HL-60 (cell line): ENCODE data around the gene VPS36.
"Not testable (repeated sequence)": the region's sequence is repeated elsewhere in the genome, so short reads cannot be mapped to it uniquely, and the experiment has no call there.

Experiments used
- DNase-seq, 2 experiments: peaks; one replicate each; pipeline ENCODE4 v3.0.0-alpha.2; 2010 to 2020; ENCODE audit warnings: low read depth in 1 of 2, low spot score in 1 of 2
- H3K27ac ChIP-seq: fragments of 250-450 bp; sonication (Bioruptor Pico); replicated peaks from 2 replicates; pipeline ENCODE4 v1.5.1; 2020; ENCODE audit warnings: mild to moderate bottlenecking, moderate library complexity
- H3K27me3 ChIP-seq: fragments of 250-450 bp; sonication (Bioruptor Pico); 2 replicates; pipeline ENCODE4 v1.5.1; 2021; ENCODE audit warnings: mild to moderate bottlenecking, moderate library complexity; ENCODE audit not compliant: insufficient read depth, poor library complexity, severe bottlenecking
- H3K4me3 ChIP-seq: replicated peaks from 2 replicates; pipeline ENCODE4 v1.5.1; 2011; ENCODE audit warnings: mild to moderate bottlenecking, control low read depth, low read length; ENCODE audit not compliant: insufficient read depth
- GABPA ChIP-seq: IDR thresholded peaks from 2 replicates; pipeline ENCODE4 v1.6.1; 2012; ENCODE audit warnings: low read depth
- POLR2AphosphoS5 ChIP-seq: IDR thresholded peaks from 2 replicates; pipeline ENCODE4 v1.6.1; 2012; ENCODE audit warnings: low read depth
- SPI1 ChIP-seq: IDR thresholded peaks from 2 replicates; pipeline ENCODE4 v1.6.1; 2012; ENCODE audit warnings: low read depth, mild to moderate bottlenecking, borderline replicate concordance
- TF ChIP-seq, protein P1 (sequence below): IDR thresholded peaks from one replicate; pipeline ENCODE4 v1.5.1; 2011; ENCODE audit warnings: low read length, control low read depth, inconsistent platforms; ENCODE audit not compliant: insufficient read depth
- TF ChIP-seq, protein P2 (sequence below): IDR thresholded peaks from 2 replicates; pipeline ENCODE4 v1.6.1; 2012; ENCODE audit warnings: low read depth; ENCODE audit not compliant: insufficient replicate concordance

Gene VPS36

DNA sequence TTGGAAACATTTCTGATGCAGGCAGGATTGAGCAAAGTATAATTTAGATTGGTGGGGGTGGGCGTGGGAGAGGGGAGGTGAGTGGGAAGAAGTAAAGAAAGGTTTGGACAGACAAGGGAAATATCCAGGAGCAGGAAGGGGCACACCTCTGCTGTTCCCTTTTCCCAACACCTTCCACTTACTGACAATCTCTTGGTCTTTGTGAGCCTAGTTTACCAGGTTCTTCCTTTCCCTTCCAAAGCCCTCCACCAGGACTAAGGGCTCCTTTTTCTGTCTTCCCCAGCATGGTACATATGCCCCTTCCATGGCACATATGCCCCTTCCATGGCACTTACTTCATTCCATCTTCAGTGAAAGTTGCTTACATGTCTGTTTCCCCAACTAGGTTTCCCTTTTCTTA is 38.3 kb downstream of the VPS36 start:
- Histone ChIP-seq H3K4me3 (no peak overlapping the region), H3K27me3 (no peaks in the 10 kb centered on the region), H3K27ac (no peak overlapping the region)
- no peak for DNase-seq
- no peak for TF ChIP-seq SPI1

DNA sequence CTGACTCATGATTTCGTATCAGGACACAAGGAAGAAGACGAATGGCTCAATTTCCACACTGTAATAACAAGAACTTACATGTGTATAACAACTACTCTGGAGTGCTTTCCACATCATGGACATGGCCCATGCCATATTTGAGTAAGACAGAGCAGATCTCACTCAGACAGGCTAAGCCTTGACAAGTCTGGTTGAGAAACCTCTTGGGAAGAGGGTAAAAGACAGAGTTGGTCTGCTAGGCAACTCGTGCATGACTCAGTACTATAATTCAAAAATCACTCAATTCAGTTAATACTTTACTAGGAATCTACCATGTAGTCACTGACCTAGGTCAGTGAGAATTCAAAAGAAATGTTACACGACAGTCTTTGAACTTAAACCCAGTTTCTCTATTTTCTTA is 38.8 kb downstream of the VPS36 start:
- no peak for DNase-seq

DNA sequence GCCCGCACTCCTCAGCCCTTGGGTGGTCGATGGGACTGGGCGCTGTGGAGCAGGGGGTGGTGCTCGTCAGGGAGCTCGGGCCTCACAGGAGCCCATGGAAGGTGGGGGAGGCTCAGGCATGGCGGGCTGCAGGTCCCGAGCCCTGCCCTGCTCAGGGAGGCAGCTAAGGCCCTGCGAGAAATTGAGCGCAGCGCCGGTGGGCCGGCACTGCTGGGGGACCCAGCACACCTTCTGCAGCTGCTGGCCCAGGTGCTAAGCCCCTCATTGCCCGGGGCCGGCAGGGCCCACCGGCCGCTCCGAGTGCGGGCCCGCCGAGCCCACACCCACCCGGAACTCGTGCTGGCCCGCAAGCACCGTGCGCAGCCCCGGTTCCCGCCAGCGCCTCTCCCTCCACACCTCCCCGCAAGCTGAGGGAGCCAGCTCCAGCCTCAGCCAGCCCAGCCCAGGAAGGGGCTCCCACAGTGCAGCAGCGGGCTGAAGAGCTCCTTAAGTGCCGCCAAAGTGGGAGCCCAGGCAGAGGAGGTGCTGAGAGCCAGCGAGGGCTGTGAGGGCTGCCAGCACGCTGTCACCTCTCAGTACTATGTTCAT is 42.3 kb downstream of the VPS36 start:
- peaks cover 14% of the 10 kb centered on the region for H3K27me3 ChIP-seq
- H3K27ac ChIP-seq, DNase-seq, H3K4me3 ChIP-seq: not testable (repeated sequence)

More for the DNA sequence above, 38.8 kb downstream of the VPS36 start:
- Histone ChIP-seq H3K27ac (no peak overlapping the region), H3K4me3 (no peak overlapping the region), H3K27me3 (no peaks in the 10 kb centered on the region)
- TF ChIP-seq POLR2AphosphoS5 (no peak), SPI1 (no peak)
- TF ChIP-seq, protein P1, sequence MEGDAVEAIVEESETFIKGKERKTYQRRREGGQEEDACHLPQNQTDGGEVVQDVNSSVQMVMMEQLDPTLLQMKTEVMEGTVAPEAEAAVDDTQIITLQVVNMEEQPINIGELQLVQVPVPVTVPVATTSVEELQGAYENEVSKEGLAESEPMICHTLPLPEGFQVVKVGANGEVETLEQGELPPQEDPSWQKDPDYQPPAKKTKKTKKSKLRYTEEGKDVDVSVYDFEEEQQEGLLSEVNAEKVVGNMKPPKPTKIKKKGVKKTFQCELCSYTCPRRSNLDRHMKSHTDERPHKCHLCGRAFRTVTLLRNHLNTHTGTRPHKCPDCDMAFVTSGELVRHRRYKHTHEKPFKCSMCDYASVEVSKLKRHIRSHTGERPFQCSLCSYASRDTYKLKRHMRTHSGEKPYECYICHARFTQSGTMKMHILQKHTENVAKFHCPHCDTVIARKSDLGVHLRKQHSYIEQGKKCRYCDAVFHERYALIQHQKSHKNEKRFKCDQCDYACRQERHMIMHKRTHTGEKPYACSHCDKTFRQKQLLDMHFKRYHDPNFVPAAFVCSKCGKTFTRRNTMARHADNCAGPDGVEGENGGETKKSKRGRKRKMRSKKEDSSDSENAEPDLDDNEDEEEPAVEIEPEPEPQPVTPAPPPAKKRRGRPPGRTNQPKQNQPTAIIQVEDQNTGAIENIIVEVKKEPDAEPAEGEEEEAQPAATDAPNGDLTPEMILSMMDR, result no peak
- TF ChIP-seq, protein P2, sequence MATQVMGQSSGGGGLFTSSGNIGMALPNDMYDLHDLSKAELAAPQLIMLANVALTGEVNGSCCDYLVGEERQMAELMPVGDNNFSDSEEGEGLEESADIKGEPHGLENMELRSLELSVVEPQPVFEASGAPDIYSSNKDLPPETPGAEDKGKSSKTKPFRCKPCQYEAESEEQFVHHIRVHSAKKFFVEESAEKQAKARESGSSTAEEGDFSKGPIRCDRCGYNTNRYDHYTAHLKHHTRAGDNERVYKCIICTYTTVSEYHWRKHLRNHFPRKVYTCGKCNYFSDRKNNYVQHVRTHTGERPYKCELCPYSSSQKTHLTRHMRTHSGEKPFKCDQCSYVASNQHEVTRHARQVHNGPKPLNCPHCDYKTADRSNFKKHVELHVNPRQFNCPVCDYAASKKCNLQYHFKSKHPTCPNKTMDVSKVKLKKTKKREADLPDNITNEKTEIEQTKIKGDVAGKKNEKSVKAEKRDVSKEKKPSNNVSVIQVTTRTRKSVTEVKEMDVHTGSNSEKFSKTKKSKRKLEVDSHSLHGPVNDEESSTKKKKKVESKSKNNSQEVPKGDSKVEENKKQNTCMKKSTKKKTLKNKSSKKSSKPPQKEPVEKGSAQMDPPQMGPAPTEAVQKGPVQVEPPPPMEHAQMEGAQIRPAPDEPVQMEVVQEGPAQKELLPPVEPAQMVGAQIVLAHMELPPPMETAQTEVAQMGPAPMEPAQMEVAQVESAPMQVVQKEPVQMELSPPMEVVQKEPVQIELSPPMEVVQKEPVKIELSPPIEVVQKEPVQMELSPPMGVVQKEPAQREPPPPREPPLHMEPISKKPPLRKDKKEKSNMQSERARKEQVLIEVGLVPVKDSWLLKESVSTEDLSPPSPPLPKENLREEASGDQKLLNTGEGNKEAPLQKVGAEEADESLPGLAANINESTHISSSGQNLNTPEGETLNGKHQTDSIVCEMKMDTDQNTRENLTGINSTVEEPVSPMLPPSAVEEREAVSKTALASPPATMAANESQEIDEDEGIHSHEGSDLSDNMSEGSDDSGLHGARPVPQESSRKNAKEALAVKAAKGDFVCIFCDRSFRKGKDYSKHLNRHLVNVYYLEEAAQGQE, result no peak

DNA sequence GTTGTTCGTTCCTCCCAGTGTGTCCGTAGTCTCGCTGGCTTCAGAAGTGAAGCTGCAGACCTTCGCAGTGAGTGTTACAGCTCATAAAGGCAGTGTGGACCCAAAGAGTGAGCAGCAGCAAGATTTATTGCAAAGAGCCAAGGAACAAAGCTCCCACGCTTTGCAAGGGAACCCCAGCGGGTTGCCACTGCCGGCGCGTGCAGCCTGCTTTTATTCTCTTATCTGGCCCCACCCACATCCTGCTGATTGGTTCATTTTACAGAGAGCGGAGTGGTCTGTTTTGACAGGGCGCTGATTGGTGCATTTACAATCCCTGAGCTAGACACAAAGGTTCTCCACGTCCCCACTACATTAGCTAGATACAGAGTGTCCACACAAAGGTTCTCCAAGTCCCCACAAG is 43.0 kb downstream of the VPS36 start:
- not testable (repeated sequence) for H3K27ac ChIP-seq, DNase-seq, H3K4me3 ChIP-seq
- peaks cover 14% of the 10 kb centered on the region for H3K27me3 ChIP-seq

DNA sequence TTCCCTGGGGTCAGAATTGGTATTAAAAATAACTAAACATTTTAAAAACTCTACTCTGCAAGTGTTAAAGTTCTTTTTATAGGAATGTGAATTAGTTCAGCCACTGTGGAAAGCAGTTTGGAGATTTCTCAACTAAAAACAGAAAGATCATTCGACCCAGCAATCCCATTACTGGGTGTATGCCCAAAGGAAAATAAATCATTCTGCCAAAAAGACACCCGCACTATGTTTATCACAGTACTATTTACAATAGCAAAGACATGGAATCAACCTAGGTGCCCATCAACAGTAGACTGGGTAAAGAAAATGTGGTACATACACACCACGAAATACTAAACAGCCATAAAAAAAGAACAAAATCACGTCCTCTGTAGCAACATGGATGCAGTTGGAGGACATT is 43.8 kb downstream of the VPS36 start:
- Histone ChIP-seq H3K27me3 (peaks cover 14% of the 10 kb centered on the region), H3K27ac (no peak overlapping the region), H3K4me3 (no peak overlapping the region)
- TF ChIP-seq, protein P1, result no peak
- TF ChIP-seq GABPA, result no peak
- TF ChIP-seq, protein P2, result no peak
- TF ChIP-seq POLR2AphosphoS5, result no peak
- no peak for TF ChIP-seq SPI1
- DNase-seq, result no peak
